Fibroblast of pulmonary artery (primary cell): ENCODE data around the gene CHRNA4.

Source experiments
- DNase-seq: peaks from one replicate; pipeline ENCODE4 v3.0.0-alpha.2; 2010; ENCODE audit warnings: low read depth
- H3K4me3 ChIP-seq: replicated peaks from 2 replicates; pipeline ENCODE4 v1.5.1; 2011; ENCODE audit warnings: low read depth, mild to moderate bottlenecking, control low read depth, low read length, moderate library complexity
- CTCF ChIP-seq: IDR thresholded peaks from 2 replicates; pipeline ENCODE4 v1.5.1; 2011; ENCODE audit warnings: mild to moderate bottlenecking, control low read depth, low read length, inconsistent platforms; ENCODE audit errors: missing control alignments

The CHRNA4 gene

GRCh38 chr20:63317601-63318291 lies 43.4 kb downstream of the CHRNA4 start:
- H3K4me3 ChIP-seq = no peak overlapping the region
- DNase-seq = no peak
- TF ChIP-seq CTCF = no peak

DNA sequence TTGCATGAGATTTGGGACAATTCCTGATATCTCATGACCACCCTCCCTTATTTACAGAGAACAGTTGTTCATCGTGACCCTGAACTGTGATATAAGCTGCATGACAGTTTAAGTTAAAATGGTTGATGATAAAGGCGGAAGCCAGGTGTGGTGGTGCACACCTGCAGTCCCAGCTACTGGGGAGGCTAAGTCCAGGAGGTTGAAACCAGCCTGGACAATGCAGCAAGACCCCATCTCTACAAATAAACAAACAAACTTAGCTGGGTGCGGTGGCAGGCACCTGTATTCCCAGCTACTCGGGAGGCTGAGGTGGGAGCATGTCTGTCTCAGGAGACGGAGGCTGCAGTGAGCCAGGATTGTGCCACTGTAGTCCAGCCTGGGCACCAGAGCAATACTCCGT lies 44.1 kb downstream of the CHRNA4 start:
- DNase-seq = no peak

DNA sequence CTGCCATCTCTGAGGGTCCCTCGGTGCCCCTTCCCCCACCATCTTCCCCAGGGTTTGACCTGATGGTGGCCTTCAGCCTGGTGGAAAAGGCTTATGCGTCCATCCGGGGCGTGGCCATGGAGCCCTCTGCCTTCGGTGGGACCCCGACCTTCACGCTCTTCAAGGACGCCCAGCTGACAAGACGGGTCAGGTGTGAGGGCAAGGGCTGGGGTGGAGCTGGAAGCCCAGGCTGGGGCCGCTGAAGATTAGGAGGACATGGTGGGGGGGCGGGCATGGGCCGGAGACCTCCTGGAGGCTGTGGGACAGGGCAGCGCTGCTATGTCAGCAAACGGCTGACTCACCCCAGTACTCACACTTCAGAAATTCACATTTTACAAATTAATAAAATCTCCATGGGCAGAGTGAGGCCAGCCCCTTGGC lies 44.6 kb downstream of the CHRNA4 start:
- H3K4me3 ChIP-seq = no peak overlapping the region
- no peak for DNase-seq
- no peak for TF ChIP-seq CTCF

More for the DNA sequence above, 44.1 kb downstream of the CHRNA4 start:
- no peak for TF ChIP-seq CTCF
- H3K4me3 ChIP-seq = no peak overlapping the region

- H3K4me3 ChIP-seq = no peak overlapping the region
- TF ChIP-seq CTCF = no peak
- no peak for DNase-seq
Measured at GRCh38 chr20:63315731-63316491, 45.2 kb downstream of the CHRNA4 start.

GRCh38 chr20:63315240-63315689 lies 45.9 kb downstream of the CHRNA4 start:
- no peak for DNase-seq
- TF ChIP-seq CTCF = no peak
- H3K4me3 ChIP-seq = no peak overlapping the region

DNA sequence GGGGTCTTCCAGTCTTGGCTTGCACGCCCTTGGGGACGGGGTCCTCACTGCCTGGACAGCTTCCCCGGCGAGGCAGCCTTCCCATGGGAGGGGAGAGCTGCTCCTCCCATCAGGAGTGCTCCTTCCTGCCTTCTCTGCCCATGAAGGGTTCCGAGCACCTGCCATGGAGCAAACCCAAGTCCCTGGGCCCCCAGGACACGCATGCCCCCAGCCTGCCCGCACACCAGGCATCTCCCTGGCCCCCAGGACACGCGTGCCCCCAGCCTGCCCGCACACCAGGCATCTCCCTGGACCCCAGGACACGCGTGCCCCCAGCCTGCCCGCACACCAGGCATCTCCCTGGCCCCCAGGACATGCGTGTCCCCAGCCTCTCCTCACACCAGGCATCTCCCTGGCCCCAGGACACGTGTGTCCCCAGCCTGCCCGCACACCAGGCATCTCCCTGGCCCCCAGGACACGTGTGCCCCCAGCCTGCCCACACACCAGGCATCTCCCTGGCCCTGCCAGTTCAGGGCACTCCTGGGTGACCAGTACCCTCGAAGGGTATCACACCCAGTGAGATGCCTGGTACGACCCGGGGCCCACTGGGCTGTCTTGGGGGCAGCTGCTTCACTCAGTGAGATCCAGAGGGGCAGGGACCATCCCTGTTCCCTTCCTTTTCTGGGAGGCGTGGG lies 46.4 kb downstream of the CHRNA4 start:
- TF ChIP-seq CTCF = no peak
- no peak for DNase-seq
- no peak overlapping the region for H3K4me3 ChIP-seq
